Femur (tissue), 1 donor: Measurements from ENCODE around the gene PLP1.
"Not testable (repeated sequence)": the region's sequence is repeated elsewhere in the genome, so short reads cannot be mapped to it uniquely, and the experiment has no call there.

Source experiments
- DNase-seq: peaks from one replicate; pipeline ENCODE4 v3.0.0-alpha.2; 2017

Gene PLP1

DNA sequence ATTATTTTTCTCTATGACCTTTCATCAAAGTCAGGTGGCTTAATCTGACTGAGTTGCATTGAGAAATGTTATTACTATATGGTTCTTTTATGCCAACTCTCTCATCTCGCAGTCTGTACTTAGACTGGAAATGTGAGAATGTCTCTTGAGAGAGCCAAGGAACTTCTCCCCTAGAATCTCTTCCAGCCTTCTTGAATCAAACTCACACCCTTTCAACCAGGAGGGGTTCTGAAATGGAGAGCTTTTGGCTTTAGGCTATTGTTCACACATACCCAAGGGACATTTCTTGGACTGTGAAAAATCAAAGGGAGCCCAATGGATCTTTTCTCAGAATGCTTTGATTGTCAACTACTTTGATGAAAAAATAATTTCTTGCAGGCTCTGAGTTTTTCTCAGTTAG is 5.1 kb downstream of the PLP1 start:
- DNase-seq = no peak

DNA sequence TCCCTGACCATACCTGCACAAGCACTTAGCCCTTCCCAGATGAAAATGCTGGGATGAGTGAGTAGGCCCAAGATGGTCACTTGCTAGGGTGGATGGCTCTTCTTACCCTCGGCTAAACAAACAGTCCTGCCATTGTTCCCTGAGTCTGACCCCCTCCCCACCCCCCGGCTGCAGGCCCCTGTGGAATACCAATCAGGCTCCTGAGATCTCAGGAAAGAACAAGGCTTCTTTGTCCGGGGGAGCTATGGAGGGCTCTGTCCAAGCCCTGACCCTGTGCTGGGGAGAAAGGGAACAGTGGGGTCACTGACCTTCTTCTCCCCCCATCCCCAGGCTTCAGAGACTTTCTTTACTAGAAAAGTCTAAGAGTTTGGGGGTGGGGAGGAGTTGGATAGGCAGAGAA is 6.0 kb downstream of the PLP1 start:
- DNase-seq = no peak

DNA sequence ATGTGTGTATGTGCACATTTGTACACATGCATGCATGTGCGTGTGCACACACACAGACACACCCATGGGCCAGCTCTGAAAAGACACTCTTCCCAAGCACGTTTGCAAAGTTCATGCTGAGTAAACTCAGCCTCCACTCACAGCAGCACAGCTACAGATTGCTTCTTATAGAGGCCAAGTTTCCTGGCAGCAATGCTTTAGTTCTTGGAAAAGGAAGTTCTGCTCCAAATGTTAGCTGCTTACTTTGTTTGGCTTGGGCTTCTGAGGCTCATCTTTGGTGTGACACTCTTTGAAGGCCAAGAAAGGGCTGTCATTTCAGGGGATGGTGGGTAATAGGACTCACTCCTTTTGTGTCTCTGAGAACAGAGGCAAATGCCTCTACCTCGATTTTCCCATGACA is 6.6 kb downstream of the PLP1 start:
- DNase-seq = peak; percentile 47

DNA sequence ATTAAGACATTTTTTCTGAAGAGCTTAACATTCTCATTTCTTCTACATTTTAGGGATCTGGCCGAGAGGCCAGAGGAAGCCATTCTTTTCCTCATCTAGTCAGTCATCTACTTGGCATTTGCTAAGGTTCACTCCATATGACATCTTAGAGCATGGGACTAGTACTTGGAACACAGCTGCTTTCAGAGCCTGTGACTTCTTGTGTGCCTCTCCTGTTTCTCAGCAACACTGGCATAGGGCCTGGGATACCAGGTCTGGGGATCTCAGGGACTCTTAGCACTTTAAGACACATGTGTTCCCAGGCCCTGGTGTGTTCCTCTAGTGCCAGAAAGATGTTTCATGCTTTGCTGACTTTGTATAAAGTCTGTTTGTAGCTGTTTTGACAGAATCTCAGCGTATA is 7.3 kb downstream of the PLP1 start:
- DNase-seq = peak; percentile 65

DNA sequence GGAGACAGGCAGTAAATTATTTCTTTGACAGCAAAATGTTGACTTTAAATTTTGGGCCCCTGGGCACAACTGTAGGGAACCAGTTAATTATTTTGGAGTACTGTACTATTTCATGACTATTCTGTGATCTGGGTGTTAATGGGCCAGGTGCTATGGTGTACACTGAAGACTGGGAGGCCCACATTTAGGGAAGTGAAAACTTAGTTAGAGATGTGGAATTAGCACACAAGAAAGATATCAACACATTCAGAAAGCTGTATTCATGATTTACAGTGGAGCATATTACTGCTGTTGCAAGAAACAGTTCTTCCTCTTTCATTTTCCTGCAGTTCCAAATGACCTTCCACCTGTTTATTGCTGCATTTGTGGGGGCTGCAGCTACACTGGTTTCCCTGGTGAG is 12.4 kb downstream of the PLP1 start:
- DNase-seq = no peak

DNA sequence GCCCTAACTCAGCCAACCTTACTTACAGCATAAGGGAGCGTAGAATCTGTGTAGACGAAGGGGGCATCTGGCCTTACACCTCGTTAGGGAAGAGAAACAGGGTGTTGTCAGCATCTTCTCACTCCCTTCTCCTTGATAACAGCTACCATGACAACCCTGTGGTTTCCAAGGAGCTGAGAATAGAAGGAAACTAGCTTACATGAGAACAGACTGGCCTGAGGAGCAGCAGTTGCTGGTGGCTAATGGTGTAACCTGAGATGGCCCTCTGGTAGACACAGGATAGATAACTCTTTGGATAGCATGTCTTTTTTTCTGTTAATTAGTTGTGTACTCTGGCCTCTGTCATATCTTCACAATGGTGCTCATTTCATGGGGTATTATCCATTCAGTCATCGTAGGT is 14.6 kb downstream of the PLP1 start:
- DNase-seq = no peak

DNA sequence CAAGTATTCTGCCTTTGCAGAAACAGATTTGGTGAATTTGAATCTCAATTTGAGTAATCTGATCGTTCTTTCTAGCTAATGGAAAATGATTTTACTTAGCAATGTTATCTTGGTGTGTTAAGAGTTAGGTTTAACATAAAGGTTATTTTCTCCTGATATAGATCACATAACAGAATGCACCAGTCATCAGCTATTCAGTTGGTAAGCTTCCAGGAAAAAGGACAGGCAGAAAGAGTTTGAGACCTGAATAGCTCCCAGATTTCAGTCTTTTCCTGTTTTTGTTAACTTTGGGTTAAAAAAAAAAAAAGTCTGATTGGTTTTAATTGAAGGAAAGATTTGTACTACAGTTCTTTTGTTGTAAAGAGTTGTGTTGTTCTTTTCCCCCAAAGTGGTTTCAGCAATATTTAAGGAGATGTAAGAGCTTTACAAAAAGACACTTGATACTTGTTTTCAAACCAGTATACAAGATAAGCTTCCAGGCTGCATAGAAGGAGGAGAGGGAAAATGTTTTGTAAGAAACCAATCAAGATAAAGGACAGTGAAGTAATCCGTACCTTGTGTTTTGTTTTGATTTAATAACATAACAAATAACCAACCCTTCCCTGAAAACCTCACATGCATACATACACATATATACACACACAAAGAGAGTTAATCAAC is 15.3 kb downstream of the PLP1 start:
- DNase-seq = no peak

DNA sequence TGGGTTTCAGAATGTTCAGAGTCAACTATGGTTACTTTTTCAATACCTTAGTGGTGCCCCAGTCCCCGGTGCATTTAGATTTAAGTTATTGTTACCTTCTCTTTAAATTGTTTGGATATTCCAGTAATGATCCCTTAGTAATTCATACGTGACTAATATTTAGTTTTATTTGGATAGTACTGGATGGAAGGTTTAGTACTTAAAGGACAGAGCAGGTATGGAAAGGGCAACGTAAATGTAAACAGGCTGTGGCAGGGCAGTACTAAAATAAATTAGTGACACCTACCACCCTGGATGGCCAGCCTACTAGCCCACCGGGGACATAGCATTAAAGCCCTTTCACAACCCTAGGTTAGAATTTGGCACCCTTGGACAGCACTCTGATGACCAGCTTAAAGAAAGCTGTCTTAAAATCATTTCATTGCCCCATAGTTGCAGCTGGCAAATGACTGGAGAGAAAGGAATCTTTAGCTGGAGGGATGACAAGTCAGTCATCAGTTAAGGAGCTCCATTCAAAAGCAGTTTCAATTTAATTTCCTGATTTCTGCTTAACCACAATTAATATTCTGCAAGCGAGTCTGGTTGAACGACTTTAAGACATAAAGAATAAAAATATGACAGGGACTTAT is 16.4 kb downstream of the PLP1 start:
- no peak for DNase-seq

DNA sequence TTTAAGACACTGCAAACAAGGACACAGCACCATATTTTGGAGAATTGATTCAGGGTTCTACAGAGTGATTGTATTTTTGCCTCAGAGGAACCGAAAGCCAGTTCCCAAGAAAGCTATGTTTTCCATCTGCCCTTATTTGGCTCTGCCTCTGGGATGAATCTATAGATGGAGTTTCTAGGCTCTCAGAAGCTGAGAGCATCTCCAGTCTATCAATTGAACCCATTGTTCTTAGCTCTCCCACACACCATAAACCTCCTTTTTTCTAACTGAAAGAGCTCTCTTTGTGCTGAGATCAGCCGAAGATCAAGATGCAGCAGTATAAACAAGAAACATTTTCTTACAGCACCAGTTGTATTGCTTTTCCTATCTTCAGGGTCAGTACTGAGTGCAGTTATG is 16.9 kb downstream of the PLP1 start:
- no peak for DNase-seq

DNA sequence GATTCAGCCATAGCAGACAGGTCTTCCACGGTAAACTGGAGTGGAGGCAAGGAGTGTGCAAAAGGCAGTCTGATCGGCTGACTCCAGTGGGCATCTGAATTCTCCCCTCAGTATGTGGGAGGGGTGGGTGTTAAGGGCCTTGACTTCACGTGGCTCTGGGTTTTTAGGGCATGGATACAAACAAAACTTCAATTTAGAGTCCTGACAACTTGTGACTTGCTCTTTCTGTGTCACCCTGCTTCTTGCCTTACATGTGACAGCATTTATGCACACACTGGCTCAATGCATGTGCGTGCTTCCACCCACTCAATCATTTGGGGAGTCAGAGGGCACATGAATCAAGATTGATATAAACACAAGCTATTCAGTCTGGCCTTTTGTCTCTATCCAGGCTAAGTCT is 17.5 kb downstream of the PLP1 start:
- DNase-seq = no peak

DNA sequence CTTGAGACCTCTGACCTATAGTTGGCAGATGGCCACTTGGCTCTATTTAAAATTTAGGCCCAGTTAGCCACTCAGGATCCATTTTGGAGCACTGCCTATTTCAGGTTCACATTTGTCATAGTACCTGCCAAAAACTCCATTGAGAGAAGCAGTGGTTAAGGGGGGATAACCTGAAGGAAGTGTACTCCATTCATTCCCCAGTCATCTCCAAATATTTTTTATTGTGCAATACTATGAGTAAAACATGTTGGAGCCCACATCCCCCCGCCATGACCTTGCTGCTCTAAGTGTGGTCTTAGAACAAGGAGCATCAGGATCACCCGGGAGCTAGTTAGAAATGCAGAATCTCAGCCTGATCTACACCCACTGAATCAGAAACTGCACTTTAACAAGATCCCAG is 21.1 kb downstream of the PLP1 start:
- DNase-seq = no peak

DNA sequence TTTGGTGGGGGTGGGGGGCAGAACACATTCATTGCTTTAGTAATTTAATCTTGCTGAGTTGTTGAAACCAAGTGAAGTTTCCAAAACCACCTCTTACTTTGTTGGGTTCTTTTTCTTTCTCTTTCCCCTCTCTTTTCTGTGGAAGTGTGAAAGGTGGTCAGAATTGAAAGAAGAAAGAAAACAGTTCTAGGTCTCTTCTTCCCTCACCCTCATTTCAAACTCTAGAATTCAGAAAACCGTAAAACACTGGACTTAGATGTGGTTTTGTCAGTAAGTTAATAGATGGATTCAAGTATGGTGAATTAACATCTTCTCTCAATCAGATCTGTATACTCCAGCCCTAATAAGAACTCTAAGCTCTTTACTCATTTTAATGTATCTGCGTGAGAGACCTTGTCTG is 23.7 kb downstream of the PLP1 start:
- DNase-seq = no peak

DNA sequence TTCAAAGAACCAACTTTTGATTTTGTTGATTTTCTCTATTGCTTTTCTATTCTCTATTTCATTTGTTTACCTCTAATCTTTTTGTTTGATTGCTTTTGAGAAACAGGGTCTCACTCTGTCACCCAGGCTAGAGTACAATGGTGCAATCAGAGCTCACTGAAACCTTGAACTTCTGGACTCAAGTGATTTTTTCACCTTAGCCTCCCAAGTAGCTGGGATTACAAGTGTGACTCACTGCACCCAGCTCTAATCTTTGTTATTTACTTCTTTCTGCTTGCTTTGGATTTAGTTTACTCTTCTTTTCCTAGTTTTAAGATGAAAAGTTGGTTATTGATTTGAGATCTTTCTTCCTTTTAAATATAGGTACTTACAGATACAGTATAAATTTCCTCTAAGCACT is 29.2 kb downstream of the PLP1 start:
- DNase-seq = no peak

DNA sequence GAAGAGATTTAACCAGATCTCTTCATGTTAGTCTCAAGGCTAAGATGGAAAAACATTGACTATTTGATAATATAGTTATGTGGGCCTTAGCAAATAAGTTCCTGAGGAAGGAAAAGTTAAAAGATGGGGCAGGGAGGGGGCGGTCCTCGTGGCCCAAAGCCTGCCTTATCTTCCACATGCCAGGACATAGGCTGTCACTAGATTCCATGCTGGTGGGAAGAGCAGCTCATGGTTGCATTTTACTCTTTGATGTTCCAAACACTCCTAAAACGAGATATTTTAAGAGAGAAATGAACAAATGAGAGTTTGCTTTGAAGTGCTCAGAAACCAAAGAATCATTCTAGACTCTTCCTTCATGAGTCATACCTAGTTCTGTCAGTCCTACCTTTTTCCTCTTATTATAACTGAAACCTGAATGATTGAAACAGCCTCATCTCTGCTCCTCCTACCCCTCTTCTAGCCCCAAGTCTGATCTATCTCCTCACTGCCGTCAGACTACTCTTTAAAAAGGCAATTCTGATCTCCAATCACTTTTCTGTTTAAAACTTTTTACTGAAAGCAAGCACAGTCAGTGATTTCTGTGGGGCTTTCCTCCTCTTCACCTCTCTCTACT is 30.3 kb downstream of the PLP1 start:
- DNase-seq = no peak

DNA sequence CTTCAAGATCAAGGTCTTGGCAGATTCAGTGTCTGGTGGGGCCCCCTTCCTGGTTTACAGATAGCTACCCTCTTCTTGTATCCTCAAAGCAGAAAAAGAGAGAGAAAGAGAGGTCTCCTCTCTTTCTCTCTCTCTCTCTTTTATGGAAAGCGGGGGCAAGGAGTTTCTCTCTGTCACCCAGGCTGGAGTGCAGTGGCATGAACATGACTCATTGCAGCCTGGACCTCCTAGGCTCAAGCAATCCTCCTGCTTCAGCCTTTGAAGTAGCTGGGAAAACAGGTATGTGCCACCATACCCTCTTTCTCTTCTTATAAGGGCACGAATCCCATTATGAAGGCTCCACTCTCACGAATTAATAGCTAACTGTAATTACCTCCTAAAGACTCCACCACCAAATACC is 35.2 kb downstream of the PLP1 start:
- no peak for DNase-seq

DNA sequence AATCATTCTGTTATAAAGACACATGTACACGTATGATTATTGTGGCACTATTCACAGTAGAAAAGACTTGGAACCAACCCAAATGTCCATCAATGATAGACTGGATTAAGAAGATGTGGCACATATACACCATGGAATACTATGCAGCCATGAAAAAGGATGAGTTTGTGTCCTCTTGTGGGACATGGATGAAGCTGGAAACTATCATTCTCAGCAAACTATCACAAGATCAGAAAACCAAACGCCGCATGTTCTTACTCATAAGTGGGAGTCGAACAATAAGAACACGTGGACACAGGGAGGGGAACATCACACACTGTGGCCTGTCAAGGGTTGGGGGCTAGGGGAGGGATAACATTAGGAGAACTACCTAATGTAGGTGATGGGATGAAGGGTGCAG is 40.5 kb downstream of the PLP1 start:
- DNase-seq = not testable (repeated sequence)

DNA sequence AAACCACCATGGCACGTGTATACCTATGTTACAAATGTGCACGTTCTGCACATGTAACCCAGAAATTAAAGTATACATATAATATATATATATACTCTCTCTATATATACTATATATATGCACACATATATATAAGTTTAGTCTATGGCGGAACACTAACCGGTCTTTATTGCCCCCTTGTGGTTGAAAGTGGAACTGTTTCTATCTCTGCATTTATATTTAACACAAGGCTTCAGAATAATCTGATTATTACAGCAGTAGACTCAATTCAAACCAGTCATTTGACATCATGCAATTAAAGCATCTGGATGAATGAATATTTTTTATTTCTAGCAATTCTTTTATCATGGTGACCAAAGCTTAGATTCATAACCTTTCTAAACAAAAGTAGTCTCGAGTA is 40.9 kb downstream of the PLP1 start:
- no peak for DNase-seq

DNA sequence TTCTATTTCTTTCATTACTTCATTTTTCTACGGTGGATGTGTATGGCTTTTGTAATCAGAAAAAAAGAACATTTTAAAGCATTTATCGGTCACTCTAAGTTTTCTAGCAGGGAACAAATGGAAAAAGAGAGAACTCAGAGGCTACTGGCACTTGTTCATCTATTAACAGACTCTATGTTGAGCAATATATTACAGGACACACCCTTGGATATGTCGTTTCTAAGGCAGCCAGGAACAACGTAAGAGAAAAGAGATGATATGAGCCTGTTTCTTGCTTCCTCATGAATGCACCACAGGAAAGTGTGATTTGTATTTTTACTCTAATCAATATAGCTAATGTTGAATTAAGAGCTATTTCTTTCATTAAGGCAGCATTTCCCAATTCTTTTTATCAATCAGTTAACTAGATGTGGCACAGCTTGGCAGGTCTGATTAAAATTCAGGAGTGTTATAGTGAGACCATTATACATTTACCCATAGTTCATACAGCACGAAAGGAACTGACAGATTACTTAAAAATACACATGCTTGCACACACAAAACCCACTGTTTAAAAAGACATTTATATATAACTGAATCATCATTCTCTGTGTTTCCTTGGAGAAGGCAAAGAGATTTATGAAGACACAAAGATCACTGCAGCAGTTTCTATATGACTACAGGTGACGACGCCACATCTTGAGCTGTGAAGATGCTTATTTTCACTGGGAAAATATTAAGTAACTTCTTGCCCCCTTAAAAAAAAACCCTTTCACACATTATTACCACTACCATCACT is 42.4 kb downstream of the PLP1 start:
- no peak for DNase-seq

DNA sequence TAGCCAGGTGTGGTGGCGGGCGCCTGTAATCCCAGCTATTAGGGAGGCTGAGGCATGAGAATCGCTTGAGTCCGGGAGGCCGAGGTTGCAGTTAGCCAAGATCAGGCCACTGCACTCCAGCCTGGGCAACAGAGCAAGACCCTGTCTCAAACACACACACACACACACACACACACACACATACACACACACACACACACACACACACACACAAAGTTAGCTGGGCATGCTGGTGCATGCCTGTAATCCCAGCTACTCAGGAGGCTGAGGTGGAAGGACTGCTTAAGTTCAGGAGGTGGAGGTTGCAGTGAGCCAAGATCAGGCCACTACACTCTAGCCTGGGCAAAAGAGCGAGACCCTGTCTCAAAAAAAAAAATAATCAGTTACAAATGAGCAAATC is 44.2 kb downstream of the PLP1 start:
- DNase-seq = not testable (repeated sequence)

DNA sequence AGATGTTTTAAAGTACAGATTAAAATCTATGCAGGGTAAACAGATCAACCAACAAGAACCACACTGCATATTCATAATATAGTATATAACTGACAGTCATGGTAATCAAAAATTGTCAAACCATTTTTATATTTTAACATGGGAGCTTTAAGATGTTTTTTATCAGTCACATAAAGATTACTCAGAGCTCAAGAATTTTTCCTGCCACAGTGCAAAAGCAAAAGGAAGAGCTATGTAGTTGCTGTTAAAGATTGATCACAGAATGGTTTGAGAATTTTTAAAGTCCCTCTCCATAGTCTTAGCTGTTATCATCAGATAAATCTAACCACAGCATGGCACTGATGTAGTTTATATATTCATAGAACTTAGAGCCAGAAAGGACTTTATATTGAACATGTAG is 47.0 kb downstream of the PLP1 start:
- DNase-seq = no peak

DNA sequence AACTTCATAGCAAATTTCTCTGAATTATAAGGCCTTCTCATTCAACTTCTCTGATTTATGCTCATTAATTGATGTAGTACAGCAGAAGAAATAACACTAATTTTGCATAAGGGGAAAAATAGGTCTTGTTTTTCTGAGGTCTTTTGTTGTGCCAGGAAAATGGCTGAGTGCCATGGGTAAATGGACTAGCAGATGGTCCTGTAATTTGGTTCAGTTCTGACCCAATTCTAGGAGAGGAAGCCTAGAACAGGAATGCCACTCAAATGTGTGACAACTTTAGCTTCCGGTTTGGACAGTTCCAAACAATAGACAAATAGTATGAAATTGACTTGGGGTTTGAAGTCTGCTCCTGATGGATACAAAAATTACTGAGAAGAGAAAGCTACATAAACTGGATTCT is 49.2 kb downstream of the PLP1 start:
- no peak for DNase-seq

DNA sequence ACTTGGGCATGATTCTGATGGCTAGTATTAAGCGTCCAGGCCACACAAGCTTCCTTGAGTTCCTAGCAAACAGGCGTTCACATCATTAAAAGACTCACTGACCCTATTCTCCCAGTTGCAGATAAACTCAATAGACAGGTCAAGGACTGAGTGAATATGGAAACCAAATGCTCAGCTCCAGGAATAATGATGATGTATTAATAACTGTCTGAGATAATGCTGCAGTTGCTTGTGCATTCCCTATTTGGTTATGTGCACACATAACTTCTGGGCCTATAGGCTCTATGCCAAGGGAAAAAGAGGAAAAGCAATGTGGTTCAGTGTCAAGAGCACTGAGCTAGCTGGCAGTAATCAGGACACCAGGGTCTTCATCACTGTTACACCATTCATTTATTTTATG is 51.9 kb downstream of the PLP1 start:
- DNase-seq = no peak

DNA sequence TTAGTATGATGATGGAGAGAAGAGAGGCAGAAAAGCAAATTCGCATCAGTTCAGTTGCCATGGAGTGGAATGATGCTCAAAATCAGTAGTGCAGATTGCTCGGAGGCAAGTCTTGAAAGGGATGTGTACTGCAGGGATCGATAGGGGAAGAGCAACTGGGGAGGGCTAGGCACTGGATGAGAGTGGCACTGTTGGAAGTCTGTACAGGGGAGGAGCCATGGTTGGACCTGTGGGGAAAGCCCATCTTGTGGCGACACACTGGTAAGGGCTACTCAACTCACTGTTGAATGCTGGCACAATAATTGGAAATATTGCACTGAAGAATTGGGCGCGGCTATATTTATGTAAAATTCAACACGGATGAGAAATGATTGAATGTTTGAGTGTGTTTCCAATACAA is 54.2 kb downstream of the PLP1 start:
- no peak for DNase-seq

DNA sequence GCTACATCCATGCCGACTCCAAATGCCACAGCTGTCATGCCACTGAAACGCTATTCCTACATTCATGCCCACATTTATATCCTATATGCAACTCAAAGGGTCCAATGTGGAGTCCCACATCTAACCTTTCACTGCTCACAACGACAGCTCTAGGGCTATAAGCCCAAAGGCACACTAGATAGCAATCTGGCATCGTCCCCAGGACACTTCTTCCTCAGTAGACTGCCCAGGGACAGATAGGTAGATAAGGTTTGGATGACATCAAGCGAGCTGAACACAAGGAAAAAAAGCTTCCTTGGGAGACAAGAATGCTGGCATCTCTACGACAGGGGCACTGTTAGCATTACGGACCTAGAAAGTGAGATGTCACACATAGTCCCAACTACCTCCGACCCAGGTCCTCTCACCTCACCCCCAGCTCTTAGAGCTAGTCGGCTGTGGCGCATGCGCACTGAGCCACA is 54.7 kb downstream of the PLP1 start:
- DNase-seq = no peak
